Amygdala (tissue), 56 donors: Measurements from ENCODE around the gene TBC1D3.
"Not testable (repeated sequence)": the region's sequence is repeated elsewhere in the genome, so short reads cannot be mapped to it uniquely, and the experiment has no call there.

Experiments used
- DNase-seq, 56 donors: peaks; one replicate each; lab custom pipeline; 2025; lab: John Stamatoyannopoulos, UW

Gene TBC1D3

GRCh38 chr17:38192455-38192854, at the start of gene TBC1D3:
Gene TBC1D3, minus strand, starts transcription at chr17:38192555. Its CDS starts 1,526 bp downstream, at chr17:38191029.
- DNase-seq = not testable (repeated sequence)

GRCh38 chr17:38232790-38233189, 40.4 kb upstream of the TBC1D3 start:
- DNase-seq = not testable (repeated sequence)

- not testable (repeated sequence) for DNase-seq
Measured at GRCh38 chr17:38225844-38226495, 33.6 kb upstream of the TBC1D3 start.

- DNase-seq = not testable (repeated sequence)
Measured at GRCh38 chr17:38220867-38221266, 28.5 kb upstream of the TBC1D3 start.

- not testable (repeated sequence) for DNase-seq
Measured at GRCh38 chr17:38200271-38200670, 7.9 kb upstream of the TBC1D3 start.

- not testable (repeated sequence) for DNase-seq
Measured at GRCh38 chr17:38134860-38135259, 57.5 kb downstream of the TBC1D3 start.
